ENCODE measurements around the gene CEP112. TPM values are rescaled to one million over a fixed set of nuclear protein-coding genes. Genes with fewer than 3 reads are reported as not detected.

The CEP112 gene
- total and polyA plus RNA-seq, 2 experiments from 2014 or later = 4.0 to 4.3 TPM

- Mint-ChIP-seq H3K4me3 (no peak overlapping the region), H3K4me1 (peaks cover 5% of the 10 kb centered on the region; the same call in 2 of the 3 replicates), H3K27ac (no peak overlapping the region), H3K36me3 (ENCODE audit: low read depth) (peaks cover 2% of the 10 kb centered on the region; the same call in 1 of the 3 replicates), H3K9me3 (peaks cover 17% of the 10 kb centered on the region; the same call in 2 of the 3 replicates), H3K27me3 (ENCODE audit: insufficient read depth, low read depth, poor library complexity) (peaks cover 2% of the 10 kb centered on the region)
- ATAC-seq (no peak), DNase-seq (ENCODE audit: low spot score) (no peak)
- no peak overlapping the region for H3K27ac ChIP-seq (ENCODE audit: low read depth)
- no peak overlapping the region for H3K4me3 ChIP-seq
- peaks cover 28% of the 10 kb centered on the region for H3F3A ChIP-seq (replicated peaks; ENCODE audit: low read depth)
- H4K20me1 ChIP-seq (replicated peaks; ENCODE audit: insufficient read depth) = no peaks in the 10 kb centered on the region
- no peaks in the 10 kb centered on the region for H3K79me2 ChIP-seq (replicated peaks; ENCODE audit: insufficient read depth)
- H3K36me3 ChIP-seq (ENCODE audit: insufficient read depth) = no peaks in the 10 kb centered on the region
- no peak for TF ChIP-seq JUNB (IDR thresholded peaks at IDR 0.05; ENCODE audit: unreplicated experiment)
- TF ChIP-seq CTCF (conservative IDR thresholded peaks at IDR 0.05; ENCODE audit: low read depth in 2 of 2) = no peak
- no peak for TF ChIP-seq STAT1 (IDR thresholded peaks at IDR 0.05; ENCODE audit: unreplicated experiment)
- no peak for TF ChIP-seq ZNF114 (CRISPR knock-in tag; IDR thresholded peaks at IDR 0.05)
- no peak for TF ChIP-seq ETS1 (IDR thresholded peaks at IDR 0.05)
- TF ChIP-seq CREB1 (CRISPR knock-in tag; IDR thresholded peaks at IDR 0.05; ENCODE audit: low read depth) = no peak
- TF ChIP-seq REST (IDR thresholded peaks at IDR 0.05; ENCODE audit: unreplicated experiment) = no peak
- H3K9me2 ChIP-seq (ENCODE audit: insufficient read depth) = peaks cover 14% of the 10 kb centered on the region
- H3K4me2 ChIP-seq = no peak overlapping the region
- no peak overlapping the region for H2AFZ ChIP-seq
- no peaks in the 10 kb centered on the region for H3K27me3 ChIP-seq (ENCODE audit: insufficient read depth)
- H3K4me1 ChIP-seq (ENCODE audit: insufficient read depth) = no peaks in the 10 kb centered on the region
Measured at GRCh38 chr17:65973237-65973636, 218.7 kb downstream of the CEP112 start.

- H3K4me3 ChIP-seq = no peak overlapping the region
- H3K36me3 Mint-ChIP-seq (ENCODE audit: low read depth) = peaks cover 7% of the 10 kb centered on the region; the same call in 1 of the 3 replicates
- H3K27ac Mint-ChIP-seq = no peak overlapping the region
- H3K27me3 Mint-ChIP-seq (ENCODE audit: insufficient read depth, low read depth, poor library complexity) = peaks cover 2% of the 10 kb centered on the region
- no peak overlapping the region for H3K4me2 ChIP-seq
- no peak for ATAC-seq
- H3K4me1 Mint-ChIP-seq = no peaks in the 10 kb centered on the region
- peaks cover 28% of the 10 kb centered on the region for H3F3A ChIP-seq (replicated peaks; ENCODE audit: low read depth)
- DNase-seq (ENCODE audit: low spot score) = no peak
- H3K9me2 ChIP-seq (ENCODE audit: insufficient read depth) = peaks cover 14% of the 10 kb centered on the region
- peaks cover 25% of the 10 kb centered on the region for H3K9me3 Mint-ChIP-seq
- H2AFZ ChIP-seq = no peak overlapping the region
- no peaks in the 10 kb centered on the region for H3K79me2 ChIP-seq (replicated peaks; ENCODE audit: insufficient read depth)
- H3K36me3 ChIP-seq (ENCODE audit: insufficient read depth) = no peaks in the 10 kb centered on the region
- no peak overlapping the region for H3K27ac ChIP-seq (ENCODE audit: low read depth)
- no peaks in the 10 kb centered on the region for H3K27me3 ChIP-seq (ENCODE audit: insufficient read depth)
- no peaks in the 10 kb centered on the region for H4K20me1 ChIP-seq (replicated peaks; ENCODE audit: insufficient read depth)
- no peak overlapping the region for H3K4me3 Mint-ChIP-seq
- H3K4me1 ChIP-seq (ENCODE audit: insufficient read depth) = no peaks in the 10 kb centered on the region
- no peak for TF ChIP-seq REST (IDR thresholded peaks at IDR 0.05; ENCODE audit: unreplicated experiment)
- TF ChIP-seq CTCF (conservative IDR thresholded peaks at IDR 0.05; ENCODE audit: low read depth in 2 of 2) = no peak
- no peak for TF ChIP-seq EZH2phosphoT487 (IDR thresholded peaks at IDR 0.05; ENCODE audit: unreplicated experiment)
- TF ChIP-seq ZNF331 (CRISPR knock-in tag; IDR thresholded peaks at IDR 0.05; ENCODE audit: low read depth) = no peak
- no peak for TF ChIP-seq ZNF114 (CRISPR knock-in tag; IDR thresholded peaks at IDR 0.05)
Measured at GRCh38 chr17:65967372-65967771, 224.6 kb downstream of the CEP112 start.
